GM19455 (cell line): ENCODE measurements around the gene MANBA.
"Not testable (repeated sequence)": the region's sequence is repeated elsewhere in the genome, so short reads cannot be mapped to it uniquely, and the experiment has no call there.

Experiments
- ATAC-seq: cut with Tn5 transposase; IDR thresholded peaks from one replicate; pipeline ENCODE4 v1.9.1; 2021; ENCODE audit not compliant: unreplicated experiment

The MANBA gene

GRCh38 chr4:102764901-102765300, 4.1 kb upstream of the MANBA start:
- ATAC-seq = no peak

GRCh38 chr4:102761906-102762305, 1.1 kb upstream of the MANBA start:
- ATAC-seq = no peak

- peak; percentile 20 for ATAC-seq
Measured at GRCh38 chr4:102761296-102761701, 531 bp upstream of the MANBA start.

GRCh38 chr4:102759831-102760644, 730 bp downstream of the MANBA start:
- ATAC-seq = peak; percentile 51

- no peak for ATAC-seq
Measured at GRCh38 chr4:102758241-102759160, 2.3 kb downstream of the MANBA start.

- ATAC-seq = no peak
Measured at GRCh38 chr4:102757681-102758080, 3.1 kb downstream of the MANBA start.

- ATAC-seq = no peak
Measured at GRCh38 chr4:102754044-102754443, 6.7 kb downstream of the MANBA start.

- no peak for ATAC-seq
Measured at GRCh38 chr4:102751941-102752340, 8.8 kb downstream of the MANBA start.

GRCh38 chr4:102743352-102743751, 17.4 kb downstream of the MANBA start:
- peak; percentile 73 for ATAC-seq

GRCh38 chr4:102738802-102739201, 22.0 kb downstream of the MANBA start:
- not testable (repeated sequence) for ATAC-seq

GRCh38 chr4:102736636-102737549, 23.9 kb downstream of the MANBA start:
- ATAC-seq = no peak

GRCh38 chr4:102735582-102735981, 25.2 kb downstream of the MANBA start:
- no peak for ATAC-seq

- ATAC-seq = peak; percentile 99
Measured at GRCh38 chr4:102734591-102735385, 26.0 kb downstream of the MANBA start.

GRCh38 chr4:102734116-102734515, 26.7 kb downstream of the MANBA start:
- no peak for ATAC-seq

- ATAC-seq = no peak
Measured at GRCh38 chr4:102733084-102733483, 27.7 kb downstream of the MANBA start.

GRCh38 chr4:102732678-102733077, 28.1 kb downstream of the MANBA start:
- ATAC-seq = no peak

GRCh38 chr4:102730968-102731533, 29.7 kb downstream of the MANBA start:
- no peak for ATAC-seq

- not testable (repeated sequence) for ATAC-seq
Measured at GRCh38 chr4:102729486-102729885, 31.3 kb downstream of the MANBA start.

GRCh38 chr4:102726919-102727318, 33.8 kb downstream of the MANBA start:
- ATAC-seq = not testable (repeated sequence)

GRCh38 chr4:102726068-102726467, 34.7 kb downstream of the MANBA start:
- ATAC-seq = no peak
